Adrenal gland (tissue), 5 donors: ENCODE measurements around the gene SPAG9.

Source experiments
- CTCF ChIP-seq, 6 experiments: fragments of 450-650 bp in 4 of 6; fragments of 200-600 bp in 2 of 6; sonication (generic) in 1 of 6; IDR thresholded peaks; 1 replicate in 5 of 6; 2 replicates in 1 of 6; pipeline versions ENCODE4 v1.5.1 to v1.8.0; 2016 to 2021; ENCODE audit warnings: antibody characterized with exemption in 6 of 6, mild to moderate bottlenecking in 2 of 6, moderate library complexity in 1 of 6
- POLR2A ChIP-seq, 2 donors: fragments of 450-650 bp; IDR thresholded peaks; one replicate each; pipeline ENCODE4 v1.6.1; 2017; ENCODE audit warnings: antibody characterized with exemption in 2 of 2, mild to moderate bottlenecking in 2 of 2, moderate library complexity in 1 of 2
- donor health status: DM: no; HTN: no; CAD: no.

GRCh38 chr17:51035431-51035830 is 85.2 kb downstream of the SPAG9 start:
- TF ChIP-seq CTCF (IDR thresholded peaks at IDR 0.05) (no peak), POLR2A (IDR thresholded peaks at IDR 0.05) (no peak)
